ENCODE data around the gene KCNIP1.

KCNIP1 gene

DNA sequence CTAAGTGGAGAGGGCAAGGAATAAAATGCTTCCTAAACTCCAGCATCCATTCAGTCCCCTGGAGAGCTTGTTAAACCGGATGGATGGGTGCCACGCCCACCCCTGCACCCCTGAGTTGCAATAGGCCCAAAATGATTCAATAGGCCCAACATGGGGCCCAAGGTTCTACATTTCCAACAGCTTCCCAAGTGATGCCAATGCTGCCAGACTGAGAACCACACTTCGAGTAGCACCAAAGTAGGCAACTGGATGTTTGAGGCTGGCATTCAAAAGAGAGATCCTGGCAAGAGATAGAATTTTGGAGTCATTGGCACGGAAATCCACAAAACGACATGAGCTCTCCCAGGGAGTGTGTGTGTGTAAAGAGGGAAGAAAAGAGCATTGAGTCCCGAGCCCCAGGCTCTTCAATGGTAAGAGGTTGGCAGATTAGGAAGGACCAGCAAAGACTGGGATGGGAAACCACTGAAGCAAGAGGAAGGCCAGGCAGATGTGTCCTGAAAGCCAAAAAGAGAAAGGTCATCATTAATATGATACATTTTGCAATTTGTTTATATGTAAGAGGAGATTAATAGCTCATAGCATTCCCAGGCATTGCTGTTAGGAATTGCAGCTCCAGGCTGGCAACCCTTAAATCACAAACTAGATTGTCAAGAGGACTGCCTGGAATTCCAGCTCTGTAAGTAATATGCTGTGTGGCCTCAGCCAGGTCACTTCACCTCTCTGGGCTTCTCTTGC is 130.6 kb downstream of the KCNIP1 start:
- DNase-seq (ENCODE audit: low read depth), result no peak
- no peak overlapping the region for H3K4me3 ChIP-seq (ENCODE audit: low read depth, low read length)

DNA sequence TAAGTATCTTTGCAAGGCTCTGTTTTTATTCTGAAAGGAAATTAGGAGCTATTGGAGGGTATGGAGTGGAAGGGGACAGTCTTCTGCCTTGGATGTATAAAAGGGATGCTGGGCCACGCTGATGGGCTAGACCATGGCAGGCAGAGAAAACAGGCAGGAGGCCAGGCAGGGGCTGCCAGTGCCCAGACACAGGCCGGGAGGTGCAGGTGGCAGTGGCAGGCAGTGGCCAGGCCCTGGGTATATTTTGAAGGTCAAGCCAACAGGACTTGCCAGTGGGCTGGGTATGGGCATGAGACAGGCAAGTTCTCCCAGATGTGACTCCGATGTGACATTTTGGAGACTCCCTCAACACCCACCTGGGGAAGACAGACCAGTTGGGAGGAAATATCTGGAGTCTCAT is 131.9 kb downstream of the KCNIP1 start:
- DNase-seq (ENCODE audit: low read depth), result no peak
- no peak overlapping the region for H3K4me3 ChIP-seq (ENCODE audit: low read depth, low read length)

DNA sequence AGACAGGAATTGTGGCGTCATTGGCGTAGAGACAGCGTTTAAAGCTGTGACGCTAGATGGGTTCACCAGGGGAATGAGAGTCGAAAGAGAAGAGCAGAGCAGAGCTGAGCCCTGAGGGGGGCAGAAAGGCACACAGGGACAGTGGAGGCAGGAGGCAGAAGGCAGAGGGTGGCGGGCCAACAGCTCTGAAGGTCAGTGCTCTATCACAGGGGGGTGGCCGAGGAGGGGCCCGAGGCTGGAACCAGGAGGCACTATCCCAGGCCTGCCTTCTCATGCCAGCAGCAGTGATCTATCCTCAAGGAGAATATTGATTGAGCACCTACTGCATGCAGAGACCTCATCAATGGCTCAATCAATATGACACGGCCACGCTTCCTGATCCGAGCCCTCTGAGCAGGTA is 132.4 kb downstream of the KCNIP1 start:
- DNase-seq (ENCODE audit: low read depth), result no peak

DNA sequence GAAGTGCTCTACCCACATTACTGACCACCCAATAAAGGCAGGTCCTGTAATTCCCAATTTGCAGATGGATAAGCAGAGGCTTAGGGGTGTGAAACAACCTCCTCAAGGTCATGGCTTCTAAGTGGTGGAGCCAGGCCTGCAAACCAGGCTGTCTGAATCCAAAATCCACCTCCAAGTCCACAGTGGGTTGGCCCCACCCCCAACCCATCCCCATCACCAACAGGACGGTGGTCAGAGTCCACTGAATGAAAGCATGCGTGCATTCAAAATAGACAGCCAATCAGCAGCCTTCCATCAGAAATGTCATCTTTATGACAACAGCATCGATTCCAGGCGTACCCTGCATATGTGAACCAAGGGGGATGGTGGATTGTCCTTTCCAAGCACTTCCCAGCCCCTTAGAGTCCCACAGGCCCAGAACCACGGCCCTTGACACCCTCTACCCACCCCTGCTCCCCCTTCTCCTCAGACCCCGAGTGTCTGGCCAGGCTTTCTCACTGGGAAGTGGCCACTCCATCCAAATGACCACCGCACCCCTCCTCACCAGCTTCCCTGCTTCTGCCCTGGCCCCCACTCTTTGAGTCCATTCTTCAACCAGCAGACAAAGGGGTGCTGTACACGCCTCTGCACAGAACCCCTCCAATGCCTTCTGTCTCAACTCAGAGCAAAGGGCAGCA is 133.1 kb downstream of the KCNIP1 start:
- H3K4me3 ChIP-seq (ENCODE audit: low read depth, low read length), result no peak overlapping the region
- no peak for DNase-seq (ENCODE audit: low read depth)

More for the DNA sequence above, 132.4 kb downstream of the KCNIP1 start:
- no peak overlapping the region for H3K4me3 ChIP-seq (ENCODE audit: low read depth, low read length)

DNA sequence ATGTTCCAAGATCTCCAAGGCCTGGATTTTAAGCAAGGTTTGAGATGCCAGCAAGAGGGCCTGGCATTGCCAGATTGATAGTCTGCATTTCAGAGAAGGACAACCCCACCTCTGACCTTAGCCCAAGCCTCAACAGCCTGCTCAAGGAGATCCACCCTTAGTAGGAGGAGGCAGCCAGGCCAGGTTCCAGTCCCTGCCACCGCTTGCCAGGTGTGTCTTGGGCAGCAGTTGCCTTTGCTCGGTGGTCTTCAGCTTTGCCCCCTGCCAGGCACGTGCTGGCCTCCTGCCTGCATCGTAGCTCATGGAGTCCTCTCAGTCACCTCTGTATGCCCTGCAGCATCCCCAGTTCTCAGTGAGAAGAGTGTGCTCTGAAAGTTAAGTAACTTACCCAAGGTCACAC is 134.2 kb downstream of the KCNIP1 start:
- no peak overlapping the region for H3K4me3 ChIP-seq (ENCODE audit: low read depth, low read length)
- no peak for DNase-seq (ENCODE audit: low read depth)

DNA sequence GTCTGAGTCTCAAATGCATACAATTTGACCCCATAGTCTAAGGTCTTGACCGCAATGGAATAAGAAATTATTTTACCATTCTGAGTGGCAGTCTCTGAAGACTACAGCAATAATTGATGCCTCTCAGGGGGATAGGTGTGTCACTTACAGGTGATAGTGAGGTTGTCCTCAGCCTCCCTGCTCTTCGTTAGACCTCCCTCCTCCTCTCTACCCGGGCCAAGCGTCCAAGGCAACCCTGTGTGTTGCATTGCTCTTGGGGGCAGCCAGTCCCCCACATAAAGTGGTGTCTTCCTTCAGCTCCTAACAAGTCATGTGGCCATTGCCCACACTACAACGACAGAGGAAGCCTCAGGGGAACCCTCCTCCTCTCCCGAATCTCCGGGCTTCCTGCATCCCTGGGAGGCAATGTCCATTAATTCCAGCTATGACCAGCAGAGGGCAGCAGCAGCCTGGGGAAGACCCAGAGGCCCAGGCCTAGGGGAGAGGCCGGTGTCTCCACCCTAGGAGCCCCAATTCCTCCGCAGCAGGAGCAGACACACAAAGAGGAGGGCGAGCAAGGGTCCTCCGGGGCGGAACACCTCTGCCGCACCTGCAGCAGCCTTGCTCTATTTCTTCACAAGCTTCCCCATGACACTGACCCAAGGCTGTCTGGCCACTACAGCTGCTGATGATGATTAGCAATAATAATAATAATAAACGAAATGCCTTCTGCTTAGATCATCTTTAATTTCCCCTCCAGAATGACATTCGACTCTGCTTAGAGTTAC is 134.8 kb downstream of the KCNIP1 start:
- no peak for DNase-seq (ENCODE audit: low read depth)
- H3K4me3 ChIP-seq (ENCODE audit: low read depth, low read length), result no peak overlapping the region

DNA sequence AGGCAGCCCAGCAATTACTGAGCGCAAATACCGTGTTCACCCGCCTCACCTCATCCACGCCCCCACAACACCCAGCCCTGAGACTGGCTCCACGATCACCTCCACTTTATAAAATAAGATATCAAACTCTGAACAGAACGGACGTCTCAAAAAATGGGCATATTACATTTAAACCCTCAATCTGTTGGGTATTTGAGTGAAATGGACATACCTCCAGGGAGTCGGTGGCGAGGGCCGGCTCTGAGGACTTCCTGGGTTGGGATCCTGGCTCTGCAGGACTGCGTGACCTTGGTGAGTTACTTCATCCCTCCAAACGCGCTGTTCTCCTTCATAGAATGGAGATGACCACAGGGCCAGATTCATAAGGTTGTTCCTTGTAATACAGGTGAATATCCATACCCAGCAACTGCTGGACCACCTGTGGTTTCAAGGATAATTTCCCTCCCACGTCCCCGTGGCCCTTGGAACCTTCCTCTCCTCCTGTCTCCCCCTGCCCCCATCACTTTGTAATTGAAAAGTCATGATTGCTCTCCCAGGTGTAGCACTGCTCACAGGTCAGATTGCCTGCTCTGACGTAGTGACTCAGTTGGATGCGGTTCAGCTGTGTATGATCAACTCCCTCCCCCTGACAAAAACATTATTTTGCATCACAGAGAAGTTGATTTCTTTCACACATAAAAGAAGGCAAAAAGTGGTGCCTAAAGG is 135.6 kb downstream of the KCNIP1 start:
- no peak for DNase-seq (ENCODE audit: low read depth)
- H3K4me3 ChIP-seq (ENCODE audit: low read depth, low read length), result no peak overlapping the region

DNA sequence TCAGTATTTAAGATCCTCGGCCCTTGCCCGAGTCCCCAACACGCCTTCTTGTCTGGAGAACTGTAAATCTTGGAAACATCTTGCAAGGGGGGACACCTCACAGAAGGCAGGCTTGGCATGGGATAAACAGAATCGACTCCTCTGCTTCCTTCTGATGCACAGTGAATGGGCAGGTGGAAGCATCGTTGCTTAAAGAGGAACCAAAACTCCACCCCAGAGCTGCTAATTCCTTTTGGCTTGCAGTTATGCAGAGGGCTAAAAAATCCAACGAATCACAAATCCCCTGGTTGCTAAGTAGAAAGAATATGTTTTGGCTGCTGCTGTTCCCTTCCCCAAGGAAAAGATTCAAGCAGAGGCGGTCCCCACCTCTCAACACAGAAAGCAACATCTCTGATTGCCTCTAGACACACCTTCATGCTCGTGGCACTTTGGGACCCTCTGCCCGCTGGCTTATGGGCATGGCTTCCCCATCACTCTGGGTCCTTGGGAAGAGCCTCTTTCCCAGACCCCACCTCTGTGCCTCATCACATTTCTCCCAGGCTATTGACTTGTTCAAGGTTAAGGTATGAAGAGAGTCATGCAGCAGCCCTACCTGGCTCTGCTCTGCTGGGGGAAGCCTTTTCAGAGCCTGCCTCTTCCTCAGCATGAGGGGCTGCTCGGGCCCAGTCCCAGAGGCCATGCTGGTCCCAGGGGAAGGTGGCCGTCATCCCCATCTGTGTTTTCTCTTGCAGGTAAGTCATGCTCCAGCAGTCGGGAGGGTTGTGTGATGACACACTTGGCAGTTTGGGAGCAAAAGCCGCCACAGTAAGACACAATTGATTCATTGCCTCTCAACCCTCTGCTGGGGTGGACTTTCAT is 137.1 kb downstream of the KCNIP1 start:
- H3K4me3 ChIP-seq (ENCODE audit: low read depth, low read length), result no peak overlapping the region
- DNase-seq (ENCODE audit: low read depth), result no peak

DNA sequence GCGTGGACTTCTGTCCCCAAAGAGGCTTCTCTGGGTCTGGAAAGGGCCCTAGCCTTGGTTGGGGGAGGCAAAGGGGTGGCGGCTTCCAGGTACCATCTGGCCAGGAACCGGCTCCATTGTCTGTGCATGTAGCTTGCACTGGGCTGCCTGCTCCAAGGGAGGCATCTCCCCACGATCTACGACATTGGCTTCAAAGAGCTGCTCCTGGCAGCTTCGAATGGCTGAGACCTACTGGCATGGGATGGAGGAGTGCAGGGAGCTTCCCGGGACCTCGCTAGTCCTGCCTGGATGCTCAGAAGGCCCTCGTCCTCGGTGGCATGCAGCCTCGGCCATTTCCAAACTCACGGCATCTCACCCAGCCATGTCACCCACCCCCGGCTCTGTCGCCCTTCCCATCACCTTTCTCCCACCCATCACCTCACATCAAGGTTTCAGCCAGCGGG is 137.8 kb downstream of the KCNIP1 start:
- no peak for DNase-seq (ENCODE audit: low read depth)
- H3K4me3 ChIP-seq (ENCODE audit: low read depth, low read length), result no peak overlapping the region

DNA sequence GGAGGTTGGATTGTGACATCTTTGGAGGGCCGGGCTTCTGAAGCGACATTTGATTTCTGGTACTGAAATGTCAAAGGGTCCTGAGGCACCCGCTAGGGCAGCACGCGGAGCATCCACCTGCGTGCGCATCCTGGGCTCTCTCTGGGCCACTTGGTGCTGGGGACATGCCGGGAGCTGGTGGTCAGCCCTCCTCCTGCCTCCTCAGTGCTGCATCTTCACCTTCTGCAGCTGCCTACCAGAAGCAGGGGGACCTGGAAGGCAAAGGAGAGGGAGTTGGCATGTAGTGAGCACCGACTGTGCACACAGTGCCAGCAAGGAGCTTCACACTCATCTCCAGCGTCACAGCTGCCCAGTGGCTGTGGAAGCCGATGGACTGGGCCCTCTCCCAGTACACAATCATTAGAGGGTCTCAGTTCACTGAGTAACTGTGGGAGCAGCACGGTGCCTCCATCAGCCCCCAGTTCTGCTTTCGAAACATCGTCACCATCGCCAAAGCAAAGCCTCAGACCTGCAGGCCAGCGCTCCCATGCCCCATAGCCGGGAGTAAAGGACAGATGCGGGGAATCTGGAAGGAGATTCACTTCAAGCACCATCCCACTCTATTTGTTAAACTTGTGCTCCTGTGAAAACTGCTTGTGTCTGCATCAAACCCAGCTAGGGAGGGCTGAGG is 138.4 kb downstream of the KCNIP1 start:
- DNase-seq (ENCODE audit: low read depth), result no peak
- no peak overlapping the region for H3K4me3 ChIP-seq (ENCODE audit: low read depth, low read length)

DNA sequence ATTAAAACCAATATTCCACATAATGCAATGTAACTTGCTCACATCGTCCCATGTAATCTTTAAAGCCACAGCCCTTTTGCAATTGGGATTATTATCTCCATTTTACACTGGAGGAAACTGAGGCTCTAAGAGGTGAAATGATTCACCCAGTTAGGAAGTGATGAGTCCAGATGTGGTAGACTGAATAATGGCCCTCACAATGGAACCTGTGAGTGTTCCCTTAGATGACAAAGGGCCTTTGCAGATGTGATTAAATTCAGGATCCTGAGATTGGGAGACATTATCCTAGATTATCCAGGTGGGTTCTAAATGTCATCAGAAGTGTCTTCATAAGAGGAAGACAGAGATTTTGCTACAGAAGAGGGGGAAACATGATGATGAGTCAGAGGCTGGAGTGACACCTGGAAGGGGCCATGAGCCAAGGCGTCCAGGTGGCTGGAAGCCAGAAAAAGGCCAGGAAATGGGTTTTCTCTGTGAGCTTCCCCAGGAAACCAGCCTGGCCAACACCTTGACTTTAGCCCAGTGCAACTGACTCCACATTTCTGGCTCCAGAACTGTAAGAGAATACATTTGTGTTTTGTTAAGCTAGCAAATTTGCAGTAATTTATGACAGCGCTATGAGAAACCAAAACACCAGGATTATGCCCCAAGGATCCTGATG is 139.1 kb downstream of the KCNIP1 start:
- no peak for DNase-seq (ENCODE audit: low read depth)
- no peak overlapping the region for H3K4me3 ChIP-seq (ENCODE audit: low read depth, low read length)

DNA sequence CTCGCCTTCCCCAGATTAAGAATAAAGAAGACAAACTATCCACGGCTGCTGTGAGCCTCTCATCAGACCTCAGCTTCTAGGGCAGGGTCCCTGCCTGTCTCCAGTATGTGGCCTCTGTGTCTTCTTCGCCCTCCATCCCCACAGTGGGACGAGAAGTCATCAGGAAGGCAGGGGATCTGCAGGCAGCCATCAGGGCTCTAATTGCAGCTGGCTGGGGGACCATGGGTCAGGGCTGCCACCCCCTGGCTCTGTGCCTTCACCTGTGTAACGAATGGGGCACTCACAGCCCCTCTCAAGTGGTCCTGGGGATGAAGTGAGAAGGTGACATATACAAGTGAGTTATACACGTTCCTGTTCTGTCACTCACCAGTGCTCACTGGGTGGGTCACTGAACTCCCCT is 139.8 kb downstream of the KCNIP1 start:
- no peak overlapping the region for H3K4me3 ChIP-seq (ENCODE audit: low read depth, low read length)
- DNase-seq (ENCODE audit: low read depth), result no peak

DNA sequence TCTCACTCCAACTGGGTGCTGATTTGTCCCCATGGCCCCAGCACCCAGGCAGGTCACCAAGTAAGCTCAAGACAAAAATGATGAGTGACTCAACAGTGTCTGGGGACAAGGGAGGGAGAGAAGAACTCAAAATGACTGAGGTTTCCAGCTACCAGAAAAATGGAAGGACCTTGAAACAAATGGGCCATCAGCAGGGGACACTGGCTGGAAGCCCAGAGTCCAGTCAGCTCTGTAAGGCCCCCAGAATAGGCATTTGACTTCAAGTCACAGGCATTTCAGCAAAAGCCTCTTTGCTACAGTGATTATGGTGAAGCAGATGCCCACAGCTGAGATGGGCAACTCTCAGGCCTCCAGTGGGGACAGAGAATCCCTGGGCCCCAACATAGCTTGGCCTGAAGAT is 140.7 kb downstream of the KCNIP1 start:
- H3K4me3 ChIP-seq (ENCODE audit: low read depth, low read length), result no peak overlapping the region
- no peak for DNase-seq (ENCODE audit: low read depth)

DNA sequence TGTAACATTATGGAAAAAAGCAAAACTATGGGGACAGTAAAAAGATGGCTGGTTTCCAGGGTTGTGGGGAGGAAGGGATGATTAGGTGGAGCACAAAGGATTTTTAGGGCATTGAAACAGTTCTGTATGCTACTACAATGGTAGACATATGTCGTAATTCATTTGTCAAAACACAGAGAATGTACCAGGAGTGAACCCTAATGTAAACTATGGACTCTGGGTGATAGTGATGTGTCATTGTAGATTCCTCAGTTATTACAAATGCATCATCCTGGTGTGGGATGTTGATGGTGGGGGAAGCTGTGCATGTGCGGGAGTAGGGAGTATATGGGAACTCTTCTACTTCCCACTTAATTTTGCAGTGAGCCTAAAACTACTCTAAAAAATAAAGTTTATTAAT is 144.7 kb downstream of the KCNIP1 start:
- no peak overlapping the region for H3K4me3 ChIP-seq (ENCODE audit: low read depth, low read length)
- DNase-seq (ENCODE audit: low read depth), result peak; percentile 55

DNA sequence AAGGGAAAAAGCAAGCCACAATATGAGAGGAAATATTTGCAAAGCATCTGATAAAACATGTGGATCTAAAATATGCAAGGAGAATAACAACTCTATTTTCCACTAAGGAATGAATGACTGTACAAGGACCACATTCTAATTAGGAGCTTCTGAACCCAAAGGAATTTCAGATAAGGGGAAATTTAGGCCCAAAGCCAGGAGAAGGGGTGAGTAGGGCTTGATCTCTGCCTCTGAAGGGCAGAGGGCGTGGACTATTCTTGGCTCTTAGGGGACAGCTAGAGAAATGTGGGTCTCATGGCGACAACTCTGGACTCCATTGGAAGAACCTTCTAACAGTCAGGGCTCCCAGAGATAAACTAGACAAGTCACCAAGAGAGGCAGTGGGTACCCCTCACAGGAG is 147.0 kb downstream of the KCNIP1 start:
- no peak overlapping the region for H3K4me3 ChIP-seq (ENCODE audit: low read depth, low read length)

DNA sequence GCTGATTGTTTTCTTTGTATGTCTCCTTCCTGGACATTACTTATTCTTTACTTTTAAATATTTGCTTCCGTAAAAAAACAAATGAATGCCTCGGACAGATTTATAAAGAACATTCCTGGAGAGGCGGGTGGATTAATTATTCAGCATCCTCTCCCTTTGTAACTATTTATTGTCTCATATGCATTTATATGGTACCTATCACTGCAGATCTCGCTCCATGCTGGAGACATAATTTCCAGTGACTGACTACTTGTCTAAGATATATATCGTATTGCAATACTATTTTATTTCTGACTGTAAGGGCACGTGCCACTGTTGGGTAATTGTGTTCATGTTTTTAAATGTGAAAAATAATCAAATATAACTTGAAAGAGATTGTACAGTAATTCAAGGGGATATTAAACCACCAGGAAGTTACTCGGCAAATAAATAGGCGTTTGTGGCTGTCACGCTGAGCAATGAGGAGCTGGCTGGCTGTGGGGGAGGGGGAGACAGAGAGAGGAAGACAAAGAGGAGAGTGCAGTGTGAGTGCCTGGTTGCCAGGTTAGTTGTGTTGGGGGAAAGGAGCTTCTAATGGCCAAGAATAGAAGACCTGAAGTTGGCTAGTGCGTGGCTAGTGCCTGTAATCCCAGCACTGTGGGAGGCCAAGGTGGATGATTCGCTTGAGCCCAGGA is 147.9 kb downstream of the KCNIP1 start:
- no peak overlapping the region for H3K4me3 ChIP-seq (ENCODE audit: low read depth, low read length)
- DNase-seq (ENCODE audit: low read depth), result no peak

More for the DNA sequence above, 147.0 kb downstream of the KCNIP1 start:
- DNase-seq (ENCODE audit: low read depth), result no peak

DNA sequence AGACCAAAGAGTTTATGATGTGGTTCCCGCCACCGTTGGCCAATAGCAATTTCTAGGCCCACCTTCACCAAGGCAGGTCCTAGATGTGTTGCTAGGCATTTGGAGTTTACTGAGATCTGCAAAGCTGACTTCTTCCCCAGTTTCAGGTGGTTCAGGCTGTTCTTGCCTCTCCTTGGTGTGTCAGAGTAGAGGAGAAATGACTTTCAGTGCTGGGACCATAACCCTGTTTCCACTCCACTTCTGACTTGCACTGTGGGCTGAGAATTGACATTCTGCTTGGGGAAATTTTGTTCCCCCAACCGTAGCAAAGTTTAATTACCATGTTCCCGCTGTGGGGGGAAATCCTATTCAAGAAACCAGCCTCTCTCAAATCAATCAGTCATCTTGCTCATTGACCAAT is 151.7 kb downstream of the KCNIP1 start:
- no peak for DNase-seq (ENCODE audit: low read depth)
- H3K4me3 ChIP-seq (ENCODE audit: low read depth, low read length), result no peak overlapping the region

Data from skeletal muscle cell (primary cell).